GM06990 (cell line): Measurements from ENCODE around the gene MGMT.

Experiments
- DNase-seq: peaks from one replicate; pipeline ENCODE4 v3.0.0-alpha.2; 2011; ENCODE audit not compliant: insufficient read length; ENCODE audit errors: extremely low read depth
- H3K27me3 ChIP-seq: replicated peaks from 2 replicates; pipeline ENCODE4 v1.6.0; 2011; ENCODE audit warnings: low read length; ENCODE audit not compliant: control insufficient read depth, insufficient read depth
- H3K36me3 ChIP-seq: 2 replicates; pipeline ENCODE4 v1.5.1; 2011; ENCODE audit warnings: low read length; ENCODE audit not compliant: control insufficient read depth, insufficient read depth
- H3K4me3 ChIP-seq: replicated peaks from 2 replicates; pipeline ENCODE4 v1.5.1; 2011; ENCODE audit warnings: low read depth, mild to moderate bottlenecking, control low read depth, low read length
- CTCF ChIP-seq: IDR thresholded peaks from 2 replicates; pipeline ENCODE4 v1.5.1; 2011; ENCODE audit warnings: low read length, control low read depth, mild to moderate bottlenecking, inconsistent platforms; ENCODE audit not compliant: insufficient read depth, poor library complexity, severe bottlenecking

MGMT gene

GRCh38 chr10:129695671-129696070 lies 228.6 kb downstream of the MGMT start:
- H3K27me3 ChIP-seq, result no peaks in the 10 kb centered on the region
- no peak for DNase-seq
- no peak overlapping the region for H3K4me3 ChIP-seq
- H3K36me3 ChIP-seq, result no peaks in the 10 kb centered on the region
- TF ChIP-seq CTCF, result no peak

GRCh38 chr10:129696636-129697035 lies 229.6 kb downstream of the MGMT start:
- no peak for TF ChIP-seq CTCF
- no peak for DNase-seq
- H3K4me3 ChIP-seq, result no peak overlapping the region
- no peaks in the 10 kb centered on the region for H3K27me3 ChIP-seq
- H3K36me3 ChIP-seq, result no peaks in the 10 kb centered on the region

GRCh38 chr10:129697463-129698247 lies 230.6 kb downstream of the MGMT start:
- DNase-seq, result no peak
- TF ChIP-seq CTCF, result no peak
- Histone ChIP-seq H3K27me3 (no peaks in the 10 kb centered on the region), H3K36me3 (no peaks in the 10 kb centered on the region), H3K4me3 (no peak overlapping the region)

- no peak for DNase-seq
- Histone ChIP-seq H3K4me3 (no peak overlapping the region), H3K27me3 (no peaks in the 10 kb centered on the region), H3K36me3 (no peaks in the 10 kb centered on the region)
- no peak for TF ChIP-seq CTCF
These were observed 232.8 kb downstream of the MGMT start for GRCh38 chr10:129699722-129700340.

- Histone ChIP-seq H3K4me3 (no peak overlapping the region), H3K36me3 (no peaks in the 10 kb centered on the region), H3K27me3 (no peaks in the 10 kb centered on the region)
- no peak for DNase-seq
- TF ChIP-seq CTCF, result no peak
These were observed 235.6 kb downstream of the MGMT start for GRCh38 chr10:129702605-129703004.
